Activated CD8-positive, alpha-beta memory T cell treated with anti-CD3 and anti-CD28 coated beads for 1 hour (primary cell): ENCODE results near the gene DIP2C.
"Not testable (repeated sequence)": the region's sequence is repeated elsewhere in the genome, so short reads cannot be mapped to it uniquely, and the experiment has no call there.

Experiments used
- DNase-seq, 2 donors: peaks; one replicate each; pipeline ENCODE4 v3.0.0-alpha.2; 2020; ENCODE audit warnings: low read depth in 1 of 2; ENCODE audit errors: extremely low read depth in 1 of 2

DIP2C gene

GRCh38 chr10:488081-488932, 201.2 kb downstream of the DIP2C start:
- no peak for DNase-seq

GRCh38 chr10:486666-487322, 202.7 kb downstream of the DIP2C start:
- DNase-seq, result no peak

GRCh38 chr10:486206-486605, 203.3 kb downstream of the DIP2C start:
- DNase-seq, result no peak

GRCh38 chr10:485776-486175, 203.7 kb downstream of the DIP2C start:
- DNase-seq, result no peak

DNA sequence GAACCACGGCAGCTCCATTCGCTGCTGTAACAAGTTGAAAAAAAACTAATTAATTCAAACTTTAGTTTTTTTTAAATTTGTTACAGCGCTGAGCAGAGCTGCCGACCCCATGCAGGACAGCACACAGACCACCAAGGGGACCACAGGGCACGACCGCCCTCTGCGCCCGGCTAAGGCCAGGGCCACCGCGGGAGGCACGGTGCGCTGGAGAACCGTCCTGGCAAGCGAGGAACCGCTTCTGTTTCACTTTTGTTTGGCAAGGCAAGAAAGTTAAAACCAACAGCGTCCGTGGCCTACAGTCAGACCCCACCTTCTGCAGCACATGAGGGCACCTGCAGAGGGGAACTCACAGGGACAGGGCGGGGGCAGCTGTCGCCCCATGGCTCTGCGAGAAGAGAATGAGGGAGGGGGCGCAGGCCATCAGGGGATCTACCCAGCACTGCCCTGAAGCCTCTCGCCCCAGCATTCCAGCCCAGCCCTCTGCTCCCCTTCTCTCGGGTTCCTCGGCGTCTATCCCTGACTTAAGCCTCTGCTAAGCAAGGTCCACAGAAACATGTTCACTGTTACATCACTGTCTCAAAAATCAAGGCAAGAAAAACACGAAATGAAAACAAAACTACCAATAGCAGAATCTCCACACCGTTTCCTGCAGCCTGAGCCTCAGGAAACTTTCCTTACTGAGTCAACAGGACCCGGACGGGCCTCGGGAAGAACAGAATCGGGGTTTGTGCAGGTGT, 204.4 kb downstream of the DIP2C start:
- no peak for DNase-seq

GRCh38 chr10:484441-484924, 205.0 kb downstream of the DIP2C start:
- DNase-seq, result no peak

- no peak for DNase-seq
These were observed 206.2 kb downstream of the DIP2C start for GRCh38 chr10:483261-483660.

DNA sequence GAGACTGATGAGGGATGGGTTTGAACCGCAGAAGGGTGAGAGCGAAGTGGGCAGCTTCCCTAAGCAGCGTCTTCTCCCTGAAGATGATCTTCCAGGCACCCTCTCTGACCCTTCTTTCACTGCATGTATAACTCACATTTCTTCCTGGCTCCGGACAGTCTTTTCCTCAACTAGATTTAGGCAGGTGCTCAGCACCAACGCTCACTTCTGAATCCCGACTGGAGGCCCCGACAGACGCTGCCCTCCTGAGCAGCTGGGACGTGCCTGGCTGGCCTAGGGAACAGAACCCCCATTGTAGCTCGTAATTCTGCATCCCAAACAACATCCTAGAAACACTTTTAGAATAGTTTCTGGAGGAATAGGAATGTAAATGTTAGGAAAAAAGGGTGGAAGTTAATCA, 206.6 kb downstream of the DIP2C start:
- DNase-seq, result no peak

- DNase-seq, result no peak
These were observed 207.4 kb downstream of the DIP2C start for GRCh38 chr10:482051-482501.

DNA sequence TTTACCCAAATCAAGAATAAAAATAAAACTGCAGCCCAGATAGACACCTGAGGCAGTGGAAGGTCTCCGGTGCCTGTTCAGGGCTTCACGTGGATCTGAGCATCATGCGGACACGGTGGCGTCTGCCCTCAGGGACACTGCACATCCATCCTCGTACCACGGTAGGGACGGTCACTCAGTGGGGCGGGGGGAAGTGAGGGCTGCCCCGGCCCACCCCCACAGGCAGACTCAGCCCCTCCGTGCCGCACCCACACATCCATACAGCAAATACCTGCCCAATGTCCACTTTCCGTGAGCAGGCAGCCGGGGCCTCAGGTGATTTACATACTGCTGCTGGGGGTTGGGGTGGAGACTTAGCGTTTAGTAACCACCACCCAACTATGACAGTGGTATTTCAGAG, 207.8 kb downstream of the DIP2C start:
- DNase-seq, result no peak

- no peak for DNase-seq
These were observed 208.4 kb downstream of the DIP2C start for GRCh38 chr10:480928-481552.

GRCh38 chr10:480498-480927, 209.0 kb downstream of the DIP2C start:
- no peak for DNase-seq

- not testable (repeated sequence) for DNase-seq
These were observed 209.6 kb downstream of the DIP2C start for GRCh38 chr10:479706-480497.

DNA sequence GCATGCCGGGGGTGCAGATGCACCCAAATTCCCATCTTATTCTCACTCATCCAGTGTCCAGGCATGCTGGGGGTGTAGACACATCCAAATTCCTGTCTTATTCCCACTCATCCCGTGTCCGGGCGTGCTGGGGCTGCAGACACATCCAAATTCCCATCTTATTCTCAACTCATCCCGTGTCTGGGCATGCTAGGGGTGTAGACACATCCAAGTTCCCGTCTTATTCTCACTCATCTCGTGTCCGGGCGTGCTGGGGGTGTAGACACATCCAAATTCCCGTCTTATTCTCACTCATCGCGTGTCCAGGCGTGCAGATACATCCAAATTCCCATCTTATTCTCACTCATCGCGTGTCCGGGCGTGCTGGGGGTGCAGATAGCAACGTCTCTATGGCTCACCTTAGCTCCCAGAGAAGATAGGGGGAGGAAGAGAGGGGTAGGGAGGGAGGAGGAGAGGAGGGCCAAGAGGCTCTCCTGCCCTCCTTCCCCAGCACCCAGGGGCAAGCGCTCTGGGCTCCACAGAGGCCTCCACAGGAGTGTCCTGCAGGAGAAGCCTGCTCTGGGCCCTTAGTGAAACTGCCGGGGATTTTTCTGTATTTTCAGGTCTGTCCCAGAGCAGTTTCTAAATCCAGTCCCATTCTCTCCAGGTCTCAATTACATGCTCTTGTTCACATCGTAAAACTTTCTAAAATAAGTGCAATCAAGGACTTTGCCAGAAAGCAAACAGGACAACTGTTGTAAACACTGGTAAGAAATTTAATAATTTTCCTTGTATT, 210.8 kb downstream of the DIP2C start:
- DNase-seq, result no peak

- DNase-seq, result no peak
These were observed 211.8 kb downstream of the DIP2C start for GRCh38 chr10:477620-478019.

DNA sequence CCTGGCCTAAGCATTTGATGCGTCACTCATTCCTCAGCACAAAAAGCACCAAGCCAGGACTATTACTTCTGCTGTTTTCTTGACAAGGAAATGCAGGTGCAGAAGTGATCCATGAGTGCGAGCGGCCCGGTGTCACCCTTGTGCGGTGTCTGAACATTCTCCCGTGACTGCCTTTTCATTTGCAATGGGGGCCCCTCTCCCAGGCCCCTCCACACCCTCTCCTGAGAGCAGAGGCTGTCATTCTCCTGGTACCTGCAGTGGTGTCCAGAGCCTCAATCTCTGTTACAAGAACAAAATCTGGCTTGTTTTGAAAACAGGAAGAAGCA, 213.1 kb downstream of the DIP2C start:
- DNase-seq, result no peak

DNA sequence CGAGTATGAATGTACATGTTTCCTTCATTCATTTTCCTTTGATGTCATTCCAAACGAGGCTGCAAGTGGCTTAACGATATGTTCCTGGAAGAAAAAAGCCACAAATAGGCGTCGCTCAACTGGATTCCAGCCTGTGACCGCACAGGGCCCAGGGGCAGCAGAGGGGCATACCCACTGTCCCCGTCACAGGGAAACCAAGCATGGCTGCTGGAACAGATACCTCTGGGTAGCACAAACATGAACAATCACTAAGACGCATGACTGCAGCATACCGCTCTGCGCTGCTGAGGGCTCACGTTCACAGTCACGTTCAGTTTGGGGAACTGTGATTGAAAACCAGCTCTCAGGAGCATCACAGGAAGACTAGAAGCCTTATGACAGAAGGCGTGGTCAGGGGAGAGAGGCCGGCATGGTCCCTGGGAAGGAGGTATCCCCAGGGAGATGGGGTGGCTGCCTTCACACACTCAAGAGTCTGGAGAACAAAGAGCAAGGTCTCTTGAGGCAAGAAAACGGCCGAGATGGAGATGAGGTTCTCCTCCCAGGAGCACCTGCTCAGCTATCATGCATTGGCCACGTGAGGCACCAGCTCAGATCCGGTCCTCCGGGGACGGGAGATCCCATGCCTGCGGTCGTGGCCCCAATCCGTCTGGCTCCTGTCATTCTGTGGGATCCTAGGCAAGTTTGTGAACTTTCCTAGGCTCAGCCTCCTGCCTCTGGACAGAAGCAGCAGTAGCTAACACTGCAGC, 213.6 kb downstream of the DIP2C start:
- no peak for DNase-seq

DNA sequence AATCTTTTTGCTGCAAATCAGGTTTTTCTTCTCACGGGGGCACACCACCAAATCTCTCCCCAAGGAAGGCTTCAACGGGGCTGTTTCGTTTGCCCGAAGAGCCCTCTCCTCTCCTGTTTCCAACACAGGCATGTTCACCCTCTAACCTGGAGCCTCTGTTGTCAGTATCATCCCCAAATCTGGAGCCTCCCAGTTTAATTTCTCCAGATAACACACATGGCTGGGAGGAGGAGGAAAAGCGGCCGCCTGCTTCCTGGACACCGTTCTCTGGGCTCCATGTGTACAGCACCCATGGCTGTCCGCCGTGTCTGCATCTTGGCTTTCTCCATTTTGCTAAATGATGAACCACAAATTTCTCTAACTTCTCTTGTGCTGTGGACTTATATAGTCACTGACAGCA, 214.5 kb downstream of the DIP2C start:
- DNase-seq, result no peak

DNA sequence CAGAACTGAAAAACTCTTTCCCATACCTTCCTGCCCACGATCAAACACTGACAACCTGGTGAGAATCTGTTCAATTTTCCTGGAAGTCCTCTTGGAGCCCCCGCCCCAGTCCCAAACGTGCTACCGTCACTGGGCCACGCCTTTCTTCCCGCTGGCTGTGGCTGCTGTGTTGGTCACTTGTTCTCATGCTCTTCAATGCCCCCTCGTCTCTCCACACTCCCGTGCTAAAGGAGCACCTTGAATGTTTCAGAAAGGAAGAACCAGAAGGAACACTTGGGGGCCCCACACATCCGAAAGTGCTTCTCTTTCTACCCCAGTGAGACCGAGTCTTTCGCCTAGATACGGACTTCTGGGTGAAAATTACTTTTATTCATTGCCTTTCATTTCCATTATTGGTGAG, 215.1 kb downstream of the DIP2C start:
- no peak for DNase-seq
